Skeletal muscle cell (primary cell): Measurements from ENCODE around the gene ABCE1.

Source experiments
- DNase-seq: peaks from one replicate; pipeline ENCODE4 v3.0.0-alpha.2; 2010; ENCODE audit warnings: low read depth
- H3K4me3 ChIP-seq: 2 replicates; pipeline ENCODE4 v1.5.1; 2011; ENCODE audit warnings: low read depth, mild to moderate bottlenecking, control low read depth, low read length, moderate library complexity

Gene ABCE1

GRCh38 chr4:145097821-145098674 is at the start of gene ABCE1, which contains the start of gene ANAPC10:
Gene ABCE1, plus strand, starts transcription at chr4:145098311. Its CDS starts 6,102 bp downstream, at chr4:145104413.
Gene ANAPC10, minus strand, starts transcription at chr4:145098196. Its CDS starts 2,097 bp downstream, at chr4:145096099.
- peak within 1 kb of the TSS; percentile 93 for H3K4me3 ChIP-seq
- DNase-seq, result peak; percentile 96

DNA sequence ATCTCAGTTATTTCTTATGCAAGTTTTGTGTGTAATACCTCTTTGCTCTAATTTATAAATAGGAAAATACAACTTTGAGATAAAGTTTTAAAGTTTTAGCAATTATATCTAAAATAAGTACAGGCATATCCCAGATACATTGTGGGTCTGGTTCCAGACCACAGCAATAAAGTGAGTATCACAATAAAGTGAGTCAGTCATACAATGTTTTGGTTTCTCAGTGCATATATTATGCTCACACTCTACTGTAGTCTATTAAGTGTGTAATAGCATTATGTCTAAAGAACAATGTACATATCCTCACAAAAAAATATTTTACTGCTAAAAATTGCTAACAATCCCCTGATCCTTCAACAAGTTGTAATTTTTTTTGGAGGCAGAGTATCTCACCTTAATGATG is 49.3 kb upstream of the ABCE1 start:
- DNase-seq, result no peak
- H3K4me3 ChIP-seq, result no peak overlapping the region

DNA sequence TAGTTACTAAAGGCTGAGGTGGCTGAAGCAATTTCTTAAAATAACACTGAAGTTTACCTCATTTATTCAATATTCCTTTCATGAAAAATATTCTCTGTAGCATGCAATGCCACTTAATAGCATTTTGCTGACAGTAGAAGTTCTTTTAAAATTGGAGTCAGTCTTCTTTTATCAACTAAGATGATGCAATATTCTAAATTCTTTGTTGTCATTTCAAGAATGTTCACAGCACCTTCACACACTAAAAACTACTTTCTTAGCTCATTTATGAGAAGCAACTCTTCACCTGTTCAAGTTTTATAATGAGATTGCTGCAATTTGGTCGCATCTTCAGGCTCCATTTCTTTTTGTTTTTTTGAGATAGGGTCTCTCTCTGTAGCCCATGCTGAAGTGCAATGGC is 48.9 kb upstream of the ABCE1 start:
- no peak overlapping the region for H3K4me3 ChIP-seq
- no peak for DNase-seq

DNA sequence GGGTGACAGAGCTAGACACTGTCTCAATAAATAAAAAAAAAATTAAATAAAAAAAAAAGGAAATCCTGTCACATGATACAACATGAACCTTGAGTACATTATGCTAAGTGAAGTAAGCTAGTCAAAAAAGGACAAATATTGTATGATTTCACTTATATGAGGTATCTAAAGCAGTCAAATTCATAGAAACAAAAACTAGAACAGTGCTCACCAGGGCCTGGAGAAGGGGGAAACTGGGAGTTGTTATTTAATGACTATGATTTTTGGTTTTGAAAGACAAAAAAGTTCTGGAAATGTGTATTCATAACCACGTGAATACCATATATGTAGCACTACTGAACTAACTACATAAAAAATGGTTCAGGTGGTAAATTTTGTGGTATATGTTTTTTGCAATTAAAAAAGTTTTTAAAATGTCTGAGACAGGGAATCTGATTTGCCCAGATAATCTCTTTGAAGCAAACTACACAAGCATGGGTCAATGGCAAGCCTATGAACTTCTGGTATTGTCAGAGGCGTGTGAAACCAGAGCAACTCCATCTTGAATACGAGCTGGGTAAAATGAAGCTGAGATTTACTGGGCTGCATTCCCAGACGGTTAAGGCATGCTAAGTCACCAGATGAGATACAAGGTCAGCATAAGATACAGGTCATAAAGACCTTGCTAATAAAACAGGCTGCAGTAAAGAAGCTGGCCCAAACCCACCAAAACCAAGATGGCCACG is 42.4 kb upstream of the ABCE1 start:
- no peak overlapping the region for H3K4me3 ChIP-seq
- no peak for DNase-seq

DNA sequence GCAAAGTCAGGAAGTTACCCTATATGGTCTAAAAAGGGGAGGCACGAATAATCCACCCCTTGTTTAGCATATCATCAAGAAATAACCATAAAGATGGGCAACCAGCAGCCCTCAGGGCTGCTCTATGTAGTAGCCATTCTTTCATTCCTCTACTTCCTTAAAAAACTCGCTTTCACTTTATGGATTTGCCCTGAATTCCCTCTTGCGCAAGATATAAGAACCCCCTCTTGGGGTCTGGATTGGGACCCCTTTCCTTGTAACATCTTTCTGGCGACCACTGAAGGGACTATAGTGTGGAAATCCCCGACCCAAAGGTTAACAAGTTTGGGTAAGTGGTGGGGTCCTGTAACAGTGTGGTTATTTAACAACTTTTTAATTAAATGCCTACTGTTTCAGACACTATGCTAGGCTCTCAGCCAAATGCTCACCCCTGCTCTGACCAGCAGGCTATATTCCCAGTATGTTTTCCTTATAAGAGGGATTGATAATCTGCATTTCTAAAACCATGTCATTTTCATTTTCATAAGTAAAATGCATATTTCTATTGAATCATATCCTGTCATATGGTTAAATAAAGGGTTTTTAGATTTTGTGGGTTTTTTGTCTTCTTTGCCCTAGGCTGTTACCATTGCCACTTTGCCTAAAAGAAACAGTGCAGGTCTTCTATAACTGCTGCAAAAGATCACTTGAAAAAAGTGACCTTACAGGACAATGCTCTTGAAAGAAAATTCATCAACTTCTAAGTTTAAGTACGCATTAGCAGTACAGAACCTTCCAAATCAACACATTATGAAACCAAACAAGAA is 41.6 kb upstream of the ABCE1 start:
- no peak for DNase-seq
- H3K4me3 ChIP-seq, result no peak overlapping the region

- no peak for DNase-seq
- H3K4me3 ChIP-seq, result no peak overlapping the region
Observed at GRCh38 chr4:145058256-145058655, 39.9 kb upstream of the ABCE1 start.

GRCh38 chr4:145061318-145061920 is 36.7 kb upstream of the ABCE1 start:
- DNase-seq, result no peak
- H3K4me3 ChIP-seq, result no peak overlapping the region

GRCh38 chr4:145066063-145066501 is 32.0 kb upstream of the ABCE1 start:
- no peak for DNase-seq
- no peak overlapping the region for H3K4me3 ChIP-seq

GRCh38 chr4:145069361-145069760 is 28.8 kb upstream of the ABCE1 start:
- H3K4me3 ChIP-seq, result no peak overlapping the region
- DNase-seq, result peak; percentile 39

DNA sequence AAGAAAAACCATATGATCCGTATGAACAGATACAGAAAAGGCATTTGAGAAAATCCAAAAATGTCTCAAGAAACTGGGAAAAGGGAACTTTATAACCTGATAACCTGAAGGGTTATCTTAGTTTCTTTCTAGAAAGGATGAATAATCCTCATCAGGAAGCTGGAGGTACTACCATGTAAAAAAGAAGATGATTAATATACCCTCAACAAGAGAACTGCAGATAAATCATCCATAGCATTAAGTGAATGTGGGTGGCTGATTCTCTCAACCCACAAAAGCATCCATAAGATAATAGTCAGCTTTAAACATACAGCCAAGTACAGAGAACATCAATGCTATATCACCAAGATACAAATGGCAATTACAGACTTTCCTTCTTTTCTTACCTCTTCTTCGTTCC is 26.6 kb upstream of the ABCE1 start:
- no peak overlapping the region for H3K4me3 ChIP-seq
- no peak for DNase-seq

- DNase-seq, result no peak
- H3K4me3 ChIP-seq, result no peak overlapping the region
Observed at GRCh38 chr4:145075742-145076468, 22.2 kb upstream of the ABCE1 start.

GRCh38 chr4:145076469-145076855 is 21.6 kb upstream of the ABCE1 start:
- no peak for DNase-seq
- no peak overlapping the region for H3K4me3 ChIP-seq

DNA sequence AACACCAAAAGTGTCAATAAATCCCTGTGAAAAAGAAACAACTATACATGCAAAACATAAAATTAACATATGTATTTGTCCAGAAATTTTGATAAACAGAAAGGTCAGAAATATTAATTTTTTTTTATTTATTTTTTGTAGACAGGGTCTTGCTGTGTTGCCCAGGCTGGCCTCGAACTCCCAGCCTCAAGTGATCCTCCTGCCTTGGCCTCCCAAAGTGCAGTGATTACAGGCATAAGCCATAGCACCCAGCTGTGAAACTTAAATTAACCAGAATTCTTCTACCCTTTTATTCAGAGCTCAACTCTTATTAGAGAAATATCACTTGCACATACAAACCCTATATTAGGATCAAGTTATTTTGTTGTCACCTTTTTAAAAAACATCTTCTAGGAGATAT is 16.4 kb upstream of the ABCE1 start:
- DNase-seq, result no peak
- no peak overlapping the region for H3K4me3 ChIP-seq

DNA sequence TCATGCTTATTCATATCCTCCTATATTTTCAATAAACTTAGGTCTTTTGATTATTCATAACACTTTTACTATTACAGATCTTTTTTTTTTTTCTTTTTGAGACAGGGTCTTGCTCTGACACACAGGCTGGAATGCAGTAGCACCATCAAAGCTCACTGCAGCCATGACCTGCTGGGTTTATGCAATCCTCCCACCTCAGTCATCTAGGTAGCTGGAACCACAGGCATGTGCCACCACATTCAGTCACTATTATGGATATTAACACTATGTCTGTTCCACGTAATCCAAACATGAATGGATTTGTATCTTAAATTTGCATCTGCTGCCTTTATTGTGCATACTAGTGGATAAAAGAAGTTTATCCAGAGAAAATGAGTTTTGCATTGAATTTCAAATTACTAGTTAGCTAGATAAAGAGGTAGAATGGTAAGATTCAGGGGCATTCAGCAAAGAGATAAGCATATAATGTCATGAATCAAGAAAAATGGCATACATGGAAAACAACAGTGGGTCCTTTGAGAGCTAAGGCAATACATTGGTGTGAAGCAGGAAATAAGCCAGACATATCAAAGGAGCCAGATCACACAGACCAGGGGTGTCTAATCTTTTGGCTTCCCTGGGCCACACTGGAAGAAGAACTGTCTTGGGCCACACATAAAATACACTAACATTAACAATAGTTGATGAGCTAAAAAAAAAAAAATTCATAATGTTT is 14.1 kb upstream of the ABCE1 start:
- DNase-seq, result no peak
- H3K4me3 ChIP-seq, result no peak overlapping the region

- DNase-seq, result no peak
- H3K4me3 ChIP-seq, result no peak overlapping the region
Observed at GRCh38 chr4:145090380-145090779, 7.7 kb upstream of the ABCE1 start.

DNA sequence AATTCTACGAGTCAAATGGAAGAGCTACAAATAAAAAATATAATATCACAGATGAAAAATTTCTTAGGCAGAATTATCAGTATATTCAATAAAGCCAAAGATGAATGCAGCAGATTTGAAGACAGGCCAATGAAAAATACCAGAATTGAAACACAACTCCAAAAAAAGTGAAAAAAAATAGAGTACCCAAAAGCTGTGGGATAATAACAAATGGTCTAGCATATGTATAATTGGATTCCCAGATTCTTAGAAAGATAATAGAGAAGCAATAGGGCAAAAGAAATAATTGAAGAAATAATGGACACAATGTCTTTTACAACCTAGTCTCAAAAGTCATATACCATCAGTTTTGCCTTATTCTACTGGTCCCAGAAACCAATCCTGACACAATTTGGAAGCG is 4.5 kb upstream of the ABCE1 start:
- H3K4me3 ChIP-seq, result no peak overlapping the region
- DNase-seq, result no peak

DNA sequence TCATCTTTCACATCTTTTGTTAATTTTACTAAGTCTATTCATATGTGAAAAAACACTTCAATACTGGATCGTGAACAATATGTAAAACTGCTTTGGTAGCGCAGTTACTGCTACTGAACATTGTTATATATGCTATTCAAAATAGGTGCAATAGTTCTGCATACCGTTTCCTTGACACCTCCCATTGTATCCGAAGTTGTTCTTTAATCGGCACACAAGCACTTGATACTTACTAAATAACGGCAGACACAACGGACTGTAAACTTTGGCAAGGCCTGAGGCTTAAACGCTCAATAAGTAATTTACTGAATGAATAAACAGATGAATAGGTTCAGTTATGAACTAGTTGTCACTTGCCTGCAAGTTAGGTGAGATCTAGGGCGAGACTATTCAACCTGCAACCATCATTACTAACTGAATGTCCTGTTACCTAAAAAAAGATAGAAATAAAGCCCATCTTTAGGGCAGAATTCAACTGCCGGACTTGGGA is 735 bp upstream of the ABCE1 start:
- DNase-seq, result no peak
- peak overlapping the region; percentile 93 for H3K4me3 ChIP-seq

DNA sequence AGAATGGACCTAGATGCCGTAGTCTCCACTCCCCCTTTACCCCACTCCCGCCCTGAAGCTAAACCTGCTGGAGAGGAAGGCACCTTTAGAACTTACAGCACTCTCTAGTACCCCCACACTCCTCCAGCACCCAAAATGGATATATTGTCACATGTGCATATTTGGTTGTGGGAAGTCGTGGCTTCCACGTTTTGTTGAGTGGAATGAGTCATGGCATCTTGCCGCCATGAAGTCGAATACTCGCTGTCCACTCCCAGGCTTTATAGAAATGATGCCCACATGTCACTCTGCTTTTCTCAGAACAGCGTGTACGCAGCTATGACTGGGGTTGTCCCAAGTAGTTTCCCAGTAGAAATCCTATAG is 545 bp downstream of the ABCE1 start:
- DNase-seq, result peak; percentile 27
- peak overlapping the region; percentile 93 for H3K4me3 ChIP-seq
